GM18499 (cell line): ENCODE results near the gene MYPOP.

Source experiments
- ATAC-seq: cut with Tn5 transposase; IDR thresholded peaks from one replicate; pipeline ENCODE4 v1.9.1; 2021; ENCODE audit warnings: moderate number of reproducible peaks; ENCODE audit not compliant: insufficient read depth, unreplicated experiment

Gene MYPOP

GRCh38 chr19:45901912-45902650 lies at the start of gene MYPOP:
MYPOP (minus strand) TSS chr19:45902613; CDS start chr19:45901773, 840 bp downstream.
- no peak for ATAC-seq

- no peak for ATAC-seq
Measured at GRCh38 chr19:45947926-45948325, 45.5 kb upstream of the MYPOP start.

GRCh38 chr19:45940515-45940805 lies 38.0 kb upstream of the MYPOP start:
- no peak for ATAC-seq

GRCh38 chr19:45939792-45940514 lies 37.5 kb upstream of the MYPOP start:
- no peak for ATAC-seq

GRCh38 chr19:45938733-45939319 lies 36.4 kb upstream of the MYPOP start:
- ATAC-seq: no peak

GRCh38 chr19:45935267-45935666 lies 32.9 kb upstream of the MYPOP start:
- ATAC-seq: no peak

GRCh38 chr19:45934551-45935230 lies 32.3 kb upstream of the MYPOP start:
- ATAC-seq: no peak

- no peak for ATAC-seq
Measured at GRCh38 chr19:45933759-45934158, 31.3 kb upstream of the MYPOP start.

- ATAC-seq: no peak
Measured at GRCh38 chr19:45931055-45931454, 28.6 kb upstream of the MYPOP start.

- no peak for ATAC-seq
Measured at GRCh38 chr19:45929247-45929646, 26.8 kb upstream of the MYPOP start.

GRCh38 chr19:45927565-45928261 lies 25.3 kb upstream of the MYPOP start:
- ATAC-seq: no peak

GRCh38 chr19:45924891-45925447 lies 22.6 kb upstream of the MYPOP start:
- no peak for ATAC-seq

- no peak for ATAC-seq
Measured at GRCh38 chr19:45922281-45922680, 19.9 kb upstream of the MYPOP start.

- ATAC-seq: no peak
Measured at GRCh38 chr19:45920458-45920857, 18.0 kb upstream of the MYPOP start.

GRCh38 chr19:45919678-45920077 lies 17.3 kb upstream of the MYPOP start:
- no peak for ATAC-seq

GRCh38 chr19:45918721-45919120 lies 16.3 kb upstream of the MYPOP start:
- no peak for ATAC-seq

- ATAC-seq: no peak
Measured at GRCh38 chr19:45917421-45918091, 15.1 kb upstream of the MYPOP start.

GRCh38 chr19:45913874-45914830 lies 11.7 kb upstream of the MYPOP start, which contains the start of gene NANOS2:
NANOS2 (minus strand) TSS chr19:45914778; CDS start chr19:45914693, 85 bp downstream.
- no peak for ATAC-seq
